ENCODE results near the gene NSMCE1. TPM values are rescaled to one million over a fixed set of nuclear protein-coding genes. Genes with fewer than 3 reads are reported as not detected.
A peak's percentile ranks its signal among the peaks of the same experiment; 100 is the strongest.

Gene NSMCE1
- total and polyA plus RNA-seq, 2 of the 8 experiments (the other 6 are each of a cell fraction or from before 2014, with no cell fraction given): 8.1 to 16.6 TPM

GRCh38 chr16:27231692-27232060 lies 36.9 kb downstream of the NSMCE1 start:
- H3K14ac ChIP-seq (ENCODE audit: insufficient read length): no peak overlapping the region
- no peak overlapping the region for H2BK15ac ChIP-seq (ENCODE audit: low read length)
- ChIA-PET POLR2A (ENCODE audit: partially characterized antibody) (interaction anchor here (0.6 kb wide), 1 partner anchor 9 kb away, joined by 4 read pairs; no protein-coding TSS in a partner anchor), CTCF (ENCODE audit: partially characterized antibody) (interaction anchor here (0.8 to 17.4 kb wide), 10 partner anchors 10 to 218 kb away, joined by 3 to 241 read pairs (median 3); no protein-coding TSS in a partner anchor)
- H2AK5ac ChIP-seq (ENCODE audit: low read depth, low read length): no peak overlapping the region
- no peaks in the 10 kb centered on the region for H3K9me3 ChIP-seq (ENCODE audit: insufficient read depth in 2 of 2, low read depth in 1 of 2, low read length in 1 of 2)
- H2BK12ac ChIP-seq (ENCODE audit: low read depth, low read length): no peak overlapping the region
- H3K4me1 ChIP-seq (replicated peaks in 1 of 4; ENCODE audit: control insufficient read depth in 3 of 4, insufficient read depth in 4 of 4, low read length in 3 of 4): no peaks in the 10 kb centered on the region
- no peak for FAIRE-seq
- H2AFZ ChIP-seq (ENCODE audit: low read length): no peak overlapping the region
- H3K23me2 ChIP-seq (ENCODE audit: low read depth, low read length): no peaks in the 10 kb centered on the region
- no peak overlapping the region for H3K27ac ChIP-seq (ENCODE audit: low read depth, low read length)
- no peak overlapping the region for H2BK120ac ChIP-seq (replicated peaks; ENCODE audit: low read depth, low read length)
- no peak overlapping the region for H3K18ac ChIP-seq (ENCODE audit: extremely low read depth, low read length)
- H3K4me2 ChIP-seq (ENCODE audit: insufficient read depth in 1 of 2, low read depth in 2 of 2, low read length in 2 of 2): no peak overlapping the region
- no peaks in the 10 kb centered on the region for H3K79me1 ChIP-seq (ENCODE audit: low read depth, low read length)
- no peak overlapping the region for H3K4me3 ChIP-seq (ENCODE audit: extremely low read depth in 1 of 4, insufficient read depth in 2 of 4, low read depth in 3 of 4, low read length in 4 of 4)
- H4K8ac ChIP-seq (ENCODE audit: extremely low read depth, insufficient read depth, low read length): 0 out of 2 replicates have a peak overlapping the region, but pooled peaks have one; percentile 42
- 96% methylated on average over 8 of the region's 8 CpGs; no CpG with 5 or more reads in 1 of the 2 experiments for WGBS, 2 experiments (ENCODE audit: extremely low coverage in 1 of 2, insufficient coverage in 1 of 2, insufficient read length in 1 of 2, insufficient replicate concordance in 2 of 2, low coverage in 1 of 2, low lambda C conversion rate in 2 of 2, missing lambda C conversion rate in 1 of 2)
- no peak overlapping the region for H2BK5ac ChIP-seq (ENCODE audit: low read depth, low read length)
- peaks cover 0 to 1% of the 10 kb centered on the region in 2 experiments for H4K20me1 ChIP-seq (replicated peaks in 1 of 2; ENCODE audit: control insufficient read depth in 1 of 2, insufficient read depth in 2 of 2, low read length in 2 of 2)
- H3K36me3 ChIP-seq (ENCODE audit: control insufficient read depth in 2 of 4, insufficient read depth in 4 of 4, low read length in 3 of 4): 0 out of 8 replicates have a peak, but pooled peaks cover 0 to 3% (median 0%) of the 10 kb centered on the region in 4 experiments
- no peak for DNase-seq (ENCODE audit: low read depth in 1 of 2, low spot score in 2 of 2)
- no peaks in the 10 kb centered on the region for H3K27me3 ChIP-seq (replicated peaks in 1 of 4; ENCODE audit: control insufficient read depth in 3 of 4, extremely low read depth in 1 of 4, insufficient read depth in 3 of 4, low read length in 3 of 4)
- no peak overlapping the region for H4K91ac ChIP-seq (replicated peaks; ENCODE audit: insufficient read length, low read length)
- no peak overlapping the region for H3K4ac ChIP-seq (replicated peaks; ENCODE audit: insufficient read length, low read depth, low read length)
- no peak overlapping the region for H3K9ac ChIP-seq (replicated peaks in 1 of 4; ENCODE audit: extremely low read depth in 1 of 4, low read depth in 3 of 4, low read length in 3 of 4)
- no peaks in the 10 kb centered on the region for H3K79me2 ChIP-seq (ENCODE audit: control insufficient read depth in 1 of 2, insufficient read depth in 2 of 2, low read length in 2 of 2)
- no peak overlapping the region for H3K56ac ChIP-seq (replicated peaks; ENCODE audit: insufficient read length, low read depth, low read length)
- H3K23ac ChIP-seq (ENCODE audit: insufficient read length): no peak overlapping the region
- no peak overlapping the region for H4K5ac ChIP-seq (ENCODE audit: insufficient read length, low read depth, low read length)
- H2BK20ac ChIP-seq (ENCODE audit: low read length): no peak overlapping the region
- TF ChIP-seq RXRA (IDR thresholded peaks at IDR 0.05; ENCODE audit: insufficient read depth, low read depth, low read length) (no peak), BACH1 (IDR thresholded peaks at IDR 0.05; ENCODE audit: low read length) (no peak), RFX5 (IDR thresholded peaks at IDR 0.05; ENCODE audit: borderline replicate concordance, low read depth, low read length) (no peak)

Measured in H1 (cell line).